HG02678 (cell line): Measurements from ENCODE around the gene OR10J1.
"Not testable (repeated sequence)": the region's sequence is repeated elsewhere in the genome, so short reads cannot be mapped to it uniquely, and the experiment has no call there.

Experiments
- ATAC-seq: cut with Tn5 transposase; IDR thresholded peaks from one replicate; pipeline ENCODE4 v1.9.1; 2021; ENCODE audit warnings: mild to moderate bottlenecking, moderate library complexity; ENCODE audit not compliant: unreplicated experiment

Gene OR10J1

GRCh38 chr1:159439422-159439821 lies at the start of gene OR10J1:
Gene OR10J1 (plus strand): TSS chr1:159439722. CDS start chr1:159439792, 70 bp downstream.
- ATAC-seq = no peak

- no peak for ATAC-seq
These were observed 32.7 kb upstream of the OR10J1 start for GRCh38 chr1:159406821-159407220.

GRCh38 chr1:159408862-159409400 lies 30.6 kb upstream of the OR10J1 start:
- ATAC-seq = no peak

GRCh38 chr1:159421821-159422220 lies 17.7 kb upstream of the OR10J1 start:
- no peak for ATAC-seq

- no peak for ATAC-seq
These were observed 11.0 kb upstream of the OR10J1 start for GRCh38 chr1:159428536-159428935.

- no peak for ATAC-seq
These were observed 10.3 kb upstream of the OR10J1 start for GRCh38 chr1:159429074-159429861.

GRCh38 chr1:159430985-159431384 lies 8.5 kb upstream of the OR10J1 start:
- no peak for ATAC-seq

- ATAC-seq = no peak
These were observed 7.6 kb upstream of the OR10J1 start, which contains the start of gene OR10J4 for GRCh38 chr1:159431904-159432303. Gene OR10J4 (plus strand): TSS chr1:159432204.

GRCh38 chr1:159436469-159436868 lies 3.1 kb upstream of the OR10J1 start:
- no peak for ATAC-seq

GRCh38 chr1:159441360-159441759 lies 1.8 kb downstream of the OR10J1 start:
- no peak for ATAC-seq

- no peak for ATAC-seq
These were observed 2.9 kb downstream of the OR10J1 start for GRCh38 chr1:159442428-159442827.

- ATAC-seq = no peak
These were observed 3.7 kb downstream of the OR10J1 start for GRCh38 chr1:159443066-159443750.

GRCh38 chr1:159444511-159444910 lies 5.0 kb downstream of the OR10J1 start:
- ATAC-seq = no peak

- ATAC-seq = no peak
These were observed 8.7 kb downstream of the OR10J1 start for GRCh38 chr1:159448181-159448580.

GRCh38 chr1:159449605-159450004 lies 10.1 kb downstream of the OR10J1 start:
- not testable (repeated sequence) for ATAC-seq

- no peak for ATAC-seq
These were observed 20.0 kb downstream of the OR10J1 start for GRCh38 chr1:159459551-159459950.

GRCh38 chr1:159465191-159465603 lies 25.7 kb downstream of the OR10J1 start:
- ATAC-seq = no peak

GRCh38 chr1:159468321-159468720 lies 28.8 kb downstream of the OR10J1 start:
- ATAC-seq = no peak

GRCh38 chr1:159469921-159470533 lies 30.5 kb downstream of the OR10J1 start:
- no peak for ATAC-seq

GRCh38 chr1:159473335-159473734 lies 33.8 kb downstream of the OR10J1 start:
- no peak for ATAC-seq

- ATAC-seq = no peak
These were observed 35.4 kb downstream of the OR10J1 start for GRCh38 chr1:159474926-159475325.
